ENCODE results near the gene RACK1.

The RACK1 gene

DNA sequence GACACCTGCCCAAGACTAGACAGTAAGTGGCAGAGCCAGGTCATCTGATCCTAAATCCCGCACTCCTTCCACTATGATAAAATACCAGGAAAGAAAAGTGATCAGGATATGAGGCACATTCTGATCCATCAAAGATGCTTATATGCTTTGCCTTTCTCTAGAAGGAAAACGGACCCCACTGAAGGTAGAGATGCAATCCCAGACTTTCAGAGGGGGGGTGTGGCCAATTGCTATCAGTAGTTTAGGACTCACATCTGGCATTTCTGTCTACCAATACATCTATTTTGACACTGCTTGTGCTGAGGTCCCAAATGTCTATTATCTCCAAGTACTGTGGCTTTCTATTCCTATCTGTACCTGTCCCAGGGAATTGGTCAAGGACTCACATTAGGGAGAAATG is 15.6 kb upstream of the RACK1 start:
- DNase-seq: peak; percentile 15

GRCh38 chr5:181258576-181258975 is 14.9 kb upstream of the RACK1 start:
- no peak for DNase-seq

GRCh38 chr5:181255836-181256578 is 12.3 kb upstream of the RACK1 start:
- DNase-seq: peak; percentile 22

DNA sequence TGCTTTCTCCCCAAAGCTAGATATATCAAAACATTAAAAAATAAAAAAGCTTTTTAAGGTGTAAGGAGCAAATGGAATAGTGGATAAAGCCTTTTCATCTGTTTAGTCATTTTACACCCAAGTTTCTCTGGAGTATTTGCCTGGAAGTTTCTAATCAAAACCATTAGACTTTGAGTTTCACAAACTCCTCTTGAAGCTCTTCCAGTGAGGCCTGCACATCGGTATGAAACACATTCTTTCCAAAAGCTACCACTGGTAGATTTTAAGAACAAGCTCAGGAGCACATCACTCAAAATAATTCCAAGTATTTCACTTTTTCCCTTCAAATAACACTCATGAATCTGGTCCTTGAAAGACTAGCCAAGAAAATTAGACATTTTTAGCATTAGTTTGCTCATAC is 11.6 kb upstream of the RACK1 start:
- DNase-seq: no peak

GRCh38 chr5:181248277-181248676 is 4.6 kb upstream of the RACK1 start:
- no peak for DNase-seq

DNA sequence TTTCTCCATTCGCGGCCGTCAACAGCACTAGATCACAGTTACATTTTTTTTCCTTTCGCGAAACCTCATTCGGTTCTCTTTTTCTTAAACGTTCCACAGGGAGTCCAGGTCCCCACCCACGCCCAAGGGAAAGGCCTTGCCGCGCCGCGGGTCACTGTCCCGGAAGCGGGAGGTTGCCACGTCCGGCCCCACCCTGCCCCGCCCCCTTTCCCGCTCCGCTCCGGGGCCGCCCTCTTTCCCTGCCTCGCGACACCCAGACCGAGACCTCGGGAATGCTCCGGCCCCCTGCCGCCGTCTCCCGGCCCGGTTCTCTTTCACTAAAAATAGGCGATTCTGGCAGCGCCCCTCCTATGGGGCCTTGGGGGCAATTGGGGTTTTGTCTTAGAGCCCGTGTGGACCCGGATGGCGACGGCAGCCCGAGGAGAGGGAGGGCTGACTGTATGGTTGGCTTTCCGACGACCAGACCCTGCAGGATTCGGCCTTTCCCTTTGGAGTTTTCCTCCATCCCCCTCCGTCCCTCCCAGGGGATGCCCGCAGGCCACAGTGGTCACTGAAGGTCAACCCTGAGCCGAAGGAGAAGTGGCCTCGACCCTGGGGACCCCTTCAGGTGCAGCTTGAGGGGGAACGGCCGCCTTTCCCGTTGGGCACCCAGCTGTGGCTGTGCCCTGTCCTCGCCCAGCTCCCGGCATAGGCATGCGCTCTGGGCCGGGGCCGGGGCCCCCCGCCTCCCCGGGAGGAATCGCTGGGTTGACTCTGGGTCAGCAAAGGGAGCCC is 2.8 kb upstream of the RACK1 start:
- DNase-seq: peak; percentile 91

- no peak for DNase-seq
Observed at GRCh38 chr5:181245427-181246275, 1.9 kb upstream of the RACK1 start.

DNA sequence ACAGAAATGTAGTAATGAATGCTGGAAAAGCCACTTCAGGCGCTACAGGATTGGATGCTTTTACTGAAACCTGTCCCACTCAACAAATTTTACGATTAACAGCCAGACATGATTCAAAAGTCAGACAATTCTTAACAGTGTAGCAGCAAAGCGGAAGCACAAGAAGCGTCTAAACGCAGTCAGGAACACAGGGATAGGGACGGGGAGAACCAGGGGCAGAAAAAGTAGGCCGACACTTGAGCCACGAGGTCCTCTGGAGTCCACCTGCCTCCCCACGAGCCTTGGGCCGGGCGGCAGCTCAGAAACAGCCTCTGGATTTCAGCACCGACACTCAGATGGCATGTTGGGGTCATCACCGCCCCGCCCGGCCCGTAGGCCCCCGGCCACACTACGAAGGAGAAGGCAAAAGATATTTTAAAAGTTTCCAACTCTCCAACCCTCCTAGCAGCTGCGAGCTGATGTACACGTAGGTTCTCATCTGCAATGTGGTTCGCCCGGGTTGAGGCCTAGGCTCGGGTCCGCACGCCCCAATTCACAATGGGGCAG is 615 bp downstream of the RACK1 start:
- DNase-seq: no peak

GRCh38 chr5:181242031-181242451 is 1.7 kb downstream of the RACK1 start:
- DNase-seq: peak; percentile 59

GRCh38 chr5:181241393-181241975 is 2.2 kb downstream of the RACK1 start:
- peak; percentile 79 for DNase-seq

GRCh38 chr5:181239062-181239663 is 4.5 kb downstream of the RACK1 start:
- DNase-seq: no peak

- DNase-seq: no peak
Observed at GRCh38 chr5:181237729-181238385, 5.8 kb downstream of the RACK1 start.

DNA sequence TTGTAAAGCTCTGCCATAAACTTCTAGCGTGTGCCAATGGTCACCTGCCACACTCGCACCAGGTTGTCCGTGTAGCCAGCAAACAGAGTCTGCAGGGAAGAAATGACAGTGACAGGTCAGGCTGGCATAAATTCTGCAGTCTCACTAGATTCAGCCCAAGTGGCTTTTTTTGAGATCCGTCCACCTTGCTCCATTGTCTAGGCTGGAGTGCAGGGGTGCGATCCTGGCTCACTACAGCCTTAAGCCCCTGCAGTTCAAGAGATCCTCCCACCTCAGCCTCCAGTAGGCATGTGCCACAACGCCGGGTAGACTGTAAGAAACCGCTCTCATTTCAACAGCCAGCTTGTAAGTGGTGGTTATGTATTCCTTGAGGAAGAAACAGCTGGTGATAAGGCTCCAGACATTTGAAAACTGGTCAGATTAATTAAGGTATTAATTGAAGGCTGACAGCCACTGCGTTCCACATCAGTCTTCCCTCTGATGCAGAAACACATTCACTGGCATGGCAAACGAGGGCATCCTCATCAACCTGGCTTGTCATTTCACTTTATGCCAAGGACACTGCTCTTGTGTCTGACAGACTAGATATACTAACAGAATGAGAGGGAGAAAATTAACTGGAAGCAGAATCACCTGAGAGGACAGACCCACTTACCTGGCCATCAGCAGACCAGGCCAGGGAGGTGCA is 6.6 kb downstream of the RACK1 start:
- DNase-seq: no peak

- no peak for DNase-seq
Observed at GRCh38 chr5:181236471-181236870, 7.2 kb downstream of the RACK1 start.

DNA sequence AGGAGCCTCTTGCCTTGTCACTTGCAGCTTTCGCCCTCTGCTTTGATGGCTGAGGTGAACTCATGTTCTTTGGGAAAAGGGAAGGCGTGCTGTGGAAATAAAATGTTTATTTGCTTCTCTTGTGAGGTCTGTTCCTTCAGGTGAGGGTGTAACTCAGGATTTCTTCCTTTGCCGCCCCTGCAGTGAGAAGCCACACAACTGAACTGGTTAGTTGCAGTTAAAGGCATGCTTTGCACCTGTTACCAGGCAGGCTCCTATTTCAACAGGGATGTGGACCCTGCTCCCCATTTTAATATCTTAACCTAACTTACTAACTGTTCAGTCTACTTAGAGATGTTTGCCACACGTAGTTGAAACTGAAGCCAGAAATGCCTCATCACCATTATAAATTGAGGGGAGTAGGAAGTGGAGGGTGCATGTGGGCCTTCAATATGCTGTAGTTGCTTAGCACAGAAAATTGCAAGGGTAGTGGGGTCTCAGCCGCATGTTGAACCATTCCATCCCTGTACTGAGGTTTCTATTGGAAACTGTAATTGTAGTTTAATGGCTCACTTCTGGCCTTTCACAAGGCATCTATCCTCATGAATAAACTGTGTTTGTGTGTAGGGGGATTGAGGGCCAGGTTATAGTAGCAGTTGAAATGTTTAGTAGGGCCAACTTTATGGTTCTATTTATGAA is 7.9 kb downstream of the RACK1 start:
- peak; percentile 67 for DNase-seq

GRCh38 chr5:181235323-181235688 is 8.4 kb downstream of the RACK1 start:
- no peak for DNase-seq

- DNase-seq: peak; percentile 69
Observed at GRCh38 chr5:181234455-181235306, 9.0 kb downstream of the RACK1 start.

GRCh38 chr5:181233801-181234454 is 9.8 kb downstream of the RACK1 start:
- peak; percentile 61 for DNase-seq
